C4-2B (cell line): Measurements from ENCODE around the gene SUCLG1.

Experiments used
- H3K27ac ChIP-seq: fragments of 450-650 bp; 2 replicates; pipeline ENCODE4 v1.5.1; 2017
- CTCF ChIP-seq: fragments of 450-650 bp; conservative IDR thresholded peaks from 2 replicates; pipeline ENCODE4 v1.5.1; 2017; ENCODE audit warnings: mild to moderate bottlenecking
- ZFX ChIP-seq: fragments of 450-650 bp; IDR thresholded peaks from 2 replicates; pipeline ENCODE4 v1.6.1; 2017

SUCLG1 gene

GRCh38 chr2:84441036-84441435, 18.0 kb downstream of the SUCLG1 start:
- no peak overlapping the region for H3K27ac ChIP-seq
- TF ChIP-seq CTCF (no peak), ZFX (no peak)

GRCh38 chr2:84435345-84436025, 23.6 kb downstream of the SUCLG1 start:
- no peak overlapping the region for H3K27ac ChIP-seq
- TF ChIP-seq ZFX, result no peak

- no peak overlapping the region for H3K27ac ChIP-seq
- no peak for TF ChIP-seq CTCF
- no peak for TF ChIP-seq ZFX
These were observed 29.8 kb downstream of the SUCLG1 start for GRCh38 chr2:84429328-84429727.

- no peak overlapping the region for H3K27ac ChIP-seq
- TF ChIP-seq ZFX (no peak), CTCF (no peak)
These were observed 31.6 kb downstream of the SUCLG1 start for GRCh38 chr2:84427235-84428138.

GRCh38 chr2:84425310-84425709, 33.8 kb downstream of the SUCLG1 start:
- no peak overlapping the region for H3K27ac ChIP-seq
- TF ChIP-seq ZFX, result no peak

GRCh38 chr2:84424152-84424551, 34.9 kb downstream of the SUCLG1 start:
- TF ChIP-seq ZFX, result no peak
- TF ChIP-seq CTCF, result peak; percentile 68
- no peak overlapping the region for H3K27ac ChIP-seq

- TF ChIP-seq CTCF (no peak), ZFX (no peak)
These were observed 37.3 kb downstream of the SUCLG1 start for GRCh38 chr2:84421791-84422190.

GRCh38 chr2:84421197-84421596, 37.9 kb downstream of the SUCLG1 start:
- H3K27ac ChIP-seq, result no peak overlapping the region
- TF ChIP-seq ZFX, result no peak
- TF ChIP-seq CTCF, result no peak

More at GRCh38 chr2:84421791-84422190, 37.3 kb downstream of the SUCLG1 start:
- no peak overlapping the region for H3K27ac ChIP-seq
